NCI-H2196 treated with DMSO at 0.1 percent for 48 hours (cell line): Measurements from ENCODE around the gene MAP4K4.

Experiments used
- DNase-seq: peaks from one replicate; lab custom pipeline; 2025; ENCODE audit not compliant: unreplicated experiment; lab: John Stamatoyannopoulos, UW

MAP4K4 gene

GRCh38 chr2:101692041-101692440 lies 5.5 kb upstream of the MAP4K4 start:
- DNase-seq = no peak

DNA sequence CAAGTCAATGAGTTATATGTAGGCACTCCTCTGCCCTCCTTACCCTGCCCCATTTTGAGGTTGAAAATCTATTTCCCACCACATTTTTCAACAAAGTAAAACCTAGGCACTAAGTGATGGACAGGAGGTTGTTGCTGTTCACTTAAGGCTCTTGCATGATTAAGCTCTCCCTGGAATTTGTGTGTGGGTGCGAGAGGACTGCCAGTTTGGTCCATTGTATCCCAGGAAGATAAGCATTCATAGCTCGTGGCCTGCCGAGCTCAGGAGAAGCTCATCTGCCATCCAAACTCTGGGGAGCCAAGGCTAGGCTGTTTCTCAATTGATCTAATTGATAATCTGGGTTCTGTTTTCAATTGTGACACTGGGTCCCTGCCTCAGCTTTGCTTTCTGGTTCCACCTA lies 4.7 kb upstream of the MAP4K4 start:
- DNase-seq = no peak

DNA sequence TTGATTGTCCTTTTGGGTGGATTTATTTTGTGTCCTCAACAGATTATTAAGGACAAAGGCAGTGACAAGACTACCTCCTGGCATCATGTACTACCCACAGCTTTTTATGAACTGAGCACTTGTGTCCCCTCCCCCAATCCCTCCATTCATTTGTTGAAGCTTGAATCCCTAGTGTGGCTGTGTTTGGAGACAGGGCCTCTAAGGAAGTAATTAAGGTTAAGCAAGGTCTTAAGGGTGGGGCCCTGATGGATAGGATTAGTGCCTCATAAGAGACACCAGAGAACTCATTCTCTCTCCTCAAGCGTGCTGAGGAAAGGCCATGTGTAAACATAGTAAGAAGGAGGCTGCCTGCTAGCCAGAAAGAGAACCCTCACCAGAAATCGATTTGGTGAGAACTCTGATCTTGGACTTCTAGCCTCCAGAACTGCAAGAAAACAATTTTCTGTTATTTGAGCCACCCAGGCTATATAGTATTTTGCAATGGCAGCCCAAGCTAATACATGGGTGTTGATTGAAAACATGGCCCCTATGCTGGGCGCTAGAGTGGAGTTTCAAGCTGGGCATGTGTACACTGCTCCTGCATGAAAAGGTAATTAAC lies 3.4 kb upstream of the MAP4K4 start:
- no peak for DNase-seq

DNA sequence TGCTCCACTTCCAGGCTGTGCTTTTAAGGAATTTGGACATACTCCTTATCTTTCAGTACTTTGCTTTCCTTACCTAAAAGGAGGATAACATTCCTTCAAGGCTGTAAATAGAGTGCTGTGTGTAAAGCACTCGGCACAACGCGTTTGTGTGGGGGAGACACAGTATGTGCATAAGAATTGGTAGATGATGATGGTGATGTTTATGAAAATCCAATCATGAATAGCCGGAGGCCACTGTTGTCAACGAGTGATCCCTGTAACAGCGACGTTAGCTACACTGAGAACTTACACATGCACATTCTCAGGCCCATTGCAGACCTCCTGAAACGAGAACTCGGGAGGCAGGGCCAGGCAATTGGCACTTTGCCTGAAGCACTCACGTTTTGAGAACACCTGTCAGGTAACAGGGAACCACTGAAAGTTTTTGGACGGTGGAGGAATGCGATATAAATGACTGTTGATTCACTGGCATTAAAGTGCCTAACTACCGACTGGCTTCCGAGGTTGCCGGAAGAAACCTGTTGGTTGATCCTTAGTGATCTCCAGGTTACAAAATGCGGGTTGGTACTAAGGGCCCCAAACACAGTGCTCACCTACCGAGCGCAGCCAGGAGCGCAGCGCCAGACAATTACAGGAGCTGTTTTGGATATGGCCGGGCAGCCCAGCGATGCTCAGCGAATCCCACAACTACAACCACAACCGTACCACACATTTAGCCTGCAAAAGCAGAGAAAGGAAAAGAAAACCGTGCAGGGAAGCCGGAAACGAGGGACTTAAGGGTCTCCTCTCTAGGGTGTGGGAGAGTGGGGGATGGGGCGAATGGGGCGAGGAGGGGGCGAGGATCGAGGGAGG lies 1.0 kb upstream of the MAP4K4 start:
- DNase-seq = no peak

- no peak for DNase-seq
Observed at GRCh38 chr2:101698014-101698843, 722 bp downstream of the MAP4K4 start.

- no peak for DNase-seq
Observed at GRCh38 chr2:101698844-101699754, 1.6 kb downstream of the MAP4K4 start.

DNA sequence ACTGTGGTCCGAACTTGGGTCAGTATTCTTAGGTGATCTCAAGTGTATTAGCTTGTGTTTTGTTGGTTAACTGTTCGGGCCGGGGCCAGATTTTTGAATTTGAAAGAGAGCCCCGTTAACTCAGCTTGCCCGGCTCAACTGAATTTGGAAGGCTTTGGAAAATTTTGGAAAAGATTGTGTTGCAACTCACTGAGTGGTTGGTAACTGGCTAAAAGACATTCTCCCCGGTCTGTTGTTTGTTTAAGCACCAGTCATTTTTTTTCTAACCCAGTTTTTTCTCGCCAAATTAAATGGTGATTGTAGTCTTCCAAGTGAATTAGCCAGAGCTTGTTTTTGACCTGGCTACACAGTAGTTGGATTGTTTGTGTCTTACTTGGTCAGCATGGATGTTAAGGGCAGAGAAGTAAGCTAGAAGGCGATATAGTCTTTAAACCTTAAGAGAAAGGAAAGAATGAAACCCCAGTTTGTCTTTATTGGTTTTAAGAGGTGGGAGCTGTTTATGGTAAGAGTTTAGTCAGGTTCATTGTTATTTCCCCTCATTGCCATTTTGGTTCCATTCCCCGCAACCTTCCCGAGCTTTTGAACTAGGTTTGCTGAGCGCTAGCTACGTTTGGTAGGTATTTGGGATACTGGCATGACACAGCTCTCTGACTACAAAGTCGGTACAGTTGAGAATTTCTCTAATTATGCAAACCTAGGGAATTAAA lies 2.4 kb downstream of the MAP4K4 start:
- no peak for DNase-seq

DNA sequence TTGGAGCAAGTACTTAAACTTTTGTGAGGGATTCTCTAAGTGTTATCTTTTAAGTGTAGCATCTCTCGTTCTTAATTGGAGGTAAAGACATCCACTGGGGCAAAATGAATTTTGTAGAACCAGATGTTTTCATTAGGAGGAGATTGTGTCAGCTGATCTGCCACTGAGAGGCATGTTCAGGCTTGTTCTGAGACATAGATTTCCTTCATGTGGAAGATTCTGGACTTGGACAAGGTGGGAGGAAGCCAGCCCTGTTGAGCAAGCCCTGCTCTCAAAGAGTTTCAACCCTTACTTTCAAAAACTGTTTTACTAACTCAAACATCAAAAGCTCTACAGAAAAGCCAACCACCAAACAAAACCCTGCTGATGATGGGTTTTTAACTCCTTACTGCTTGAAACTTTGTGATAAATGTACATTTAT lies 6.5 kb downstream of the MAP4K4 start:
- no peak for DNase-seq

GRCh38 chr2:101704816-101705578 lies 7.5 kb downstream of the MAP4K4 start:
- DNase-seq = no peak

GRCh38 chr2:101706121-101706818 lies 8.8 kb downstream of the MAP4K4 start:
- DNase-seq = no peak

- no peak for DNase-seq
Observed at GRCh38 chr2:101706819-101707177, 9.3 kb downstream of the MAP4K4 start.

DNA sequence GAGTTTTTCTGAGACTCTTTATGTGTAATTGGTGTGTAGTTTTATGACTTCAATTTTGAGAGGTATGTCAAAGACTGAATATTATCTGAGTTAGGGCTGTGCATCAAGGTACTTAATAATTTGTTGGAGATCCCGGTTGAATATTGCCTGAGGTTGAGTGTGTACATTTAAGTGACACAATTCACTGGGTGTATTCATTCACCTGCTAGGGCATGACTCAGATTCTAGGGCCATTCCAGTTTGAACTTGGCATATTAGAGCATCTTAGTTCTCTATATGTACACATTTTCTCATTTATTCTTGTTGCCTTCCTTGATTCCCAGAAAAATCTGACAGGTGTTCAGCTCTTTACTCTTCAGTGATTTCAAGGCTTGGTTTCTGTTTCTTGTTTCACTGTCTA lies 12.5 kb downstream of the MAP4K4 start:
- DNase-seq = no peak

GRCh38 chr2:101710471-101711318 lies 13.2 kb downstream of the MAP4K4 start:
- DNase-seq = no peak

DNA sequence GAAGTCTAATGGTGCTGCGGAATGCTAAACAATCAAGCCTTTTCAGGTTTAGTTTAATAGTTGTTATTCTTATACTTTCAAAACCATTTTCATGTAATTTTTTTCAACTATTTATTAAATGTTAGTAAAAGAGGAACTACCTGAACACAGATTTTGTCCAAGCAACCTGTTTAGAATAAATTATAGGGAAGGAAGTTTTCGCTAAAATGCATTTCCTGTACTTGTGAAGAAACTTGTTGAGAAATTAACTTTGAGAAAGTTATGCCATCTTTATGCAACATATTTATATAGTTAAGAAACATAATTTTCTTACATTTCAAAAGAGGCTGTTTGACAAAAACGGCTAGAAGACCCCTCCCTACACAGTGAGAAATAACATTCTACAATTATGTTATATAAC lies 16.6 kb downstream of the MAP4K4 start:
- DNase-seq = no peak

GRCh38 chr2:101717071-101717845 lies 19.8 kb downstream of the MAP4K4 start:
- DNase-seq = no peak

- DNase-seq = no peak
Observed at GRCh38 chr2:101718479-101718878, 21.0 kb downstream of the MAP4K4 start.

DNA sequence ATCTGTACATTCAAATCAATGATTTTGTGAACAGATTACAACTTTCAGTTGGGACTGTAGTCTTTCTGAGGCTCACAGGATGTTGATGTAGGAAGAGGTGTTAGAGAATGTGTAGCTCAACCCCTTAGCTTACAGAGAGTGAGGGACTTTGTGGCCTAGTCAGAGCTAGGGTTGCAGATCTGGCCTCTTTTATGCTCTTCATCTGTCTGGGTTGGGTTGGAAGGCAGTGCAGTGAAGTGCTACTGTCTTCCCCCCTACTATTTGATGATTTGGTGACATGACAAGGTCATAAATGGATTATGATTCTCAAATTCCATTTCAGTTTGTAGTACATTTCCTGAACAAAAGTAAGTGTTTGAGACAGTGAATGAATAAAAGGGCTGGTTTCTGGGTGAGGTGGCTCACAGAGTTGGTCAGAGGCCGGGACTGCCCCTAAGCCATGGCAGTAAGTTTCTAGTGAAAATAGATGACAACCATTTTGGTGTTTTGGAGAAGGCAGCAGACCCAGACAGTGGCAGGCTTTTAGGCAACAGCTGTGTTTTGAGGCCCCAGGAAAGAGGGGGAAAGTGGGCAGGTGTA lies 21.6 kb downstream of the MAP4K4 start:
- no peak for DNase-seq
